K562 (cell line): ENCODE results near the gene CAMK1D. TPM values are rescaled to one million over a fixed set of nuclear protein-coding genes. Genes with fewer than 3 reads are reported as not detected.

ENCODE experiments used
- ATAC-seq: fragments of 200-7000 bp; cut with Tn5 transposase; 3 replicates; pipeline ENCODE4 v1.9.1; 2020; ENCODE audit warnings: moderate library complexity
- BruUV-seq: library from RNA; stranded (reverse); fragments of 400-500 nt; replicated peaks from 2 replicates; lab custom pipeline; 2021; lab: Mats Ljungman, UMichigan
- CTCF ChIA-PET: fragments of 300-600 bp; formaldehyde crosslinking; extraction: SDS; loops from one replicate; lab custom pipeline; 2021; ENCODE audit warnings: low intra/inter-chr PET ratio; lab: Yijun Ruan, JAX
- POLR2A ChIA-PET: fragments of 300-600, 350-650 bp; sonication (Branson Sonifier 250); formaldehyde crosslinking; extraction: SDS; loops from one replicate; lab custom pipeline; 2021; ENCODE audit warnings: antibody characterized with exemption, inconsistent platforms; lab: Yijun Ruan, JAX
- DNase-seq, 4 experiments: peaks; one replicate each; pipeline versions ENCODE4 v3.0.0 to v3.0.0-alpha.2; 2011 to 2018; ENCODE audit warnings: low spot score in 3 of 4, mixed read lengths in 3 of 4; ENCODE audit errors: extremely low read depth in 1 of 4
- FAIRE-seq: peaks from 2 replicates; lab custom pipeline; 2011; peaks lifted over from hg19 to GRCh38; lab: Jason Lieb, UNC
- H2AFZ ChIP-seq: 2 replicates; pipeline ENCODE4 v1.6.0; 2011; ENCODE audit warnings: low read depth, low read length, control low read depth, inconsistent platforms
- H3K27ac ChIP-seq: fragments of 200-600 bp; 3 replicates; pipeline ENCODE4 v1.8.0; 2011; ENCODE audit warnings: low read depth, mild to moderate bottlenecking, control low read depth, inconsistent platforms, low read length, moderate library complexity, mixed read lengths; ENCODE audit errors: extremely low read depth
- H3K27me3 ChIP-seq, 2 experiments: fragments of 300-600 bp in 1 of 2; 2 replicates in 1 of 2; 3 replicates in 1 of 2; pipeline versions ENCODE4 v1.6.0 to v1.8.0; 2011; ENCODE audit warnings: inconsistent platforms in 2 of 2, low read length in 2 of 2, mild to moderate bottlenecking in 1 of 2, mixed read lengths in 1 of 2, moderate library complexity in 1 of 2; ENCODE audit not compliant: control insufficient read depth in 2 of 2, insufficient read depth in 2 of 2
- H3K36me3 ChIP-seq: fragments of 300-600 bp; 3 replicates; pipeline ENCODE4 v1.8.0; 2011; ENCODE audit warnings: mild to moderate bottlenecking, low read length, inconsistent platforms; ENCODE audit not compliant: control insufficient read depth, insufficient read depth
- H3K4me1 ChIP-seq, 2 experiments: fragments of 200-600 bp in 1 of 2; replicated peaks in 1 of 2; 2 replicates in 1 of 2; 3 replicates in 1 of 2; pipeline versions ENCODE4 v1.5.1 to v1.8.0; 2011; ENCODE audit warnings: inconsistent platforms in 2 of 2, low read length in 2 of 2, mild to moderate bottlenecking in 1 of 2, mixed read lengths in 1 of 2, moderate library complexity in 1 of 2; ENCODE audit not compliant: control insufficient read depth in 2 of 2, insufficient read depth in 2 of 2
- H3K4me2 ChIP-seq: 2 replicates; pipeline ENCODE4 v1.6.1; 2011; ENCODE audit warnings: low read length, control low read depth, inconsistent platforms, mixed read lengths; ENCODE audit not compliant: insufficient read depth
- H3K4me3 ChIP-seq: fragments of 200-600 bp; sonication (generic), shearing (Covaris generic); 2 replicates; pipeline ENCODE4 v1.5.1; 2016; ENCODE audit warnings: control low read depth, inconsistent platforms
- H3K79me2 ChIP-seq: fragments of 200-600 bp; 3 replicates; pipeline ENCODE4 v1.8.0; 2011; ENCODE audit warnings: low read length, inconsistent platforms; ENCODE audit not compliant: control insufficient read depth, insufficient read depth
- H3K9ac ChIP-seq, 2 experiments: 2 replicates each; pipeline versions ENCODE4 v1.6.0 to v1.6.1; 2011; ENCODE audit warnings: low read depth in 2 of 2, low read length in 2 of 2, control low read depth in 1 of 2, inconsistent platforms in 1 of 2, mild to moderate bottlenecking in 1 of 2, mixed read lengths in 1 of 2; ENCODE audit not compliant: insufficient read depth in 1 of 2
- H3K9me1 ChIP-seq: one replicate; pipeline ENCODE4 v1.6.0; 2011; ENCODE audit warnings: inconsistent platforms, mild to moderate bottlenecking, low read length, moderate library complexity; ENCODE audit not compliant: control insufficient read depth, insufficient read depth
- H3K9me3 ChIP-seq: replicated peaks from 2 replicates; pipeline ENCODE4 v1.5.1; 2011; ENCODE audit warnings: low read depth, low read length, inconsistent platforms; ENCODE audit not compliant: control insufficient read depth, insufficient read depth
- H4K20me1 ChIP-seq: replicated peaks from 2 replicates; pipeline ENCODE4 v1.6.1; 2011; ENCODE audit warnings: low read length, inconsistent platforms, mixed read lengths; ENCODE audit not compliant: control insufficient read depth, insufficient read depth
- CBX8 ChIP-seq: fragments of 200-600 bp; sonication (generic); IDR thresholded peaks from 2 replicates; pipeline ENCODE4 v1.6.1; 2012; ENCODE audit warnings: borderline replicate concordance, mixed run types, low read depth, mild to moderate bottlenecking, moderate library complexity, mixed read lengths, low read length, control low read depth, inconsistent platforms; ENCODE audit not compliant: poor library complexity, severe bottlenecking; ENCODE audit errors: extremely low read depth
- HCFC1 ChIP-seq: IDR thresholded peaks from 2 replicates; pipeline ENCODE4 v1.6.1; 2012; ENCODE audit warnings: low read depth, low read length, improper control_type of control experiment
- HNRNPUL1 ChIP-seq: fragments of 200-400 bp; formaldehyde crosslinking; IDR thresholded peaks from 2 replicates; pipeline ENCODE4 v1.6.1; 2017; ENCODE audit warnings: low read length
- JUND ChIP-seq, 2 experiments: IDR thresholded peaks; 2 replicates in 1 of 2; 3 replicates in 1 of 2; pipeline ENCODE4 v1.6.1; 2011; ENCODE audit warnings: borderline replicate concordance in 2 of 2, low read depth in 2 of 2, low read length in 2 of 2, improper control_type of control experiment in 1 of 2, missing biosample characterization in 1 of 2, missing genetic modification characterization in 1 of 2, missing genetic modification reagents in 1 of 2
- KDM5B ChIP-seq: fragments of 200-600 bp; sonication (generic); IDR thresholded peaks from 2 replicates; pipeline ENCODE4 v1.6.1; 2012; ENCODE audit warnings: low read depth, mild to moderate bottlenecking, moderate library complexity, low read length, control low read depth, inconsistent platforms; ENCODE audit not compliant: insufficient replicate concordance
- NR2F6 ChIP-seq: fragments of 450-650 bp; formaldehyde crosslinking; IDR thresholded peaks from 2 replicates; pipeline ENCODE4 v1.4.0; 2020; ENCODE audit warnings: mild to moderate bottlenecking
- POLR3A ChIP-seq: IDR thresholded peaks from 2 replicates; pipeline ENCODE4 v1.6.1; 2011; ENCODE audit warnings: borderline replicate concordance, mild to moderate bottlenecking, moderate library complexity; ENCODE audit not compliant: insufficient read length, insufficient read depth; ENCODE audit errors: extremely low read depth
- SRSF3 ChIP-seq: fragments of 200-400 bp; formaldehyde crosslinking; IDR thresholded peaks from 2 replicates; pipeline ENCODE4 v1.6.1; 2016; ENCODE audit warnings: mild to moderate bottlenecking, low read length, moderate library complexity; ENCODE audit not compliant: insufficient read depth
- TEAD2 ChIP-seq: fragments of 450-650 bp; IDR thresholded peaks from 2 replicates; pipeline ENCODE4 v1.6.1; 2016; ENCODE audit warnings: missing genetic modification characterization, control low read depth, missing compliant biosample characterization
- ZBTB17 ChIP-seq: fragments of 450-650 bp; formaldehyde crosslinking; IDR thresholded peaks from 2 replicates; pipeline ENCODE4 v1.4.0; 2020; ENCODE audit warnings: mild to moderate bottlenecking
- ZNF224 ChIP-seq: sonication (generic); formaldehyde crosslinking; IDR thresholded peaks from 2 replicates; pipeline ENCODE4 v1.8.0; 2022; ENCODE audit warnings: mild to moderate bottlenecking, missing genetic modification reagents
- ZNF507 ChIP-seq: conservative IDR thresholded peaks from 2 replicates; pipeline ENCODE4 v1.6.1; 2017; ENCODE audit warnings: missing genetic modification characterization, missing compliant biosample characterization
- WGBS: fragments of 100-300 bp; shearing (Covaris generic); methylation state at CpG from one replicate; pipeline ENCODE4 v1.1.6; 2016; ENCODE audit warnings: low coverage, mixed read lengths; ENCODE audit not compliant: insufficient coverage; ENCODE audit errors: missing lambda C conversion rate; 5-methylcytosine and 5-hydroxymethylcytosine counted together
- in situ Hi-C: fragments of 300-500 bp; cut with MboI; formaldehyde crosslinking; loops from 4 replicates; pipeline ENCODE4 v1.15.0; 2018; ENCODE audit warnings: inconsistent platforms, mixed read lengths
- intact Hi-C: fragments of 100-400 bp; cut with micrococcal nuclease; formaldehyde crosslinking; loops from 2 replicates; pipeline ENCODE4 v1.14.2; 2022
- polyA plus RNA-seq, 8 experiments: library from polyadenylated mRNA; depleted of rRNA in 4 of 8; stranded (reverse) in 5 of 8; unstranded in 3 of 8; fragments of >200 nt; fragmentation: Nextera tagmentation in 2 of 8; fragmentation: Illumina TruSeq in 1 of 8; extraction: Ambion mirVana in 2 of 8; extraction: Trizol in 1 of 8; gene quantifications; 2 replicates each; pipeline versions ENCODE4 v1.2.1 to v1.2.3, GENCODE V29; 2011 to 2014; ENCODE audit warnings: inconsistent platforms in 1 of 8, missing spikeins in 1 of 8
- total RNA-seq, 7 experiments: library from RNA; depleted of rRNA in 6 of 7; stranded (reverse); fragments of >200 nt in 6 of 7; fragmentation: Illumina TruSeq in 2 of 7; extraction: Trizol in 2 of 7; gene quantifications; 2 replicates each; pipeline versions ENCODE4 v1.2.1 to v1.2.3, GENCODE V29; 2011 to 2021; ENCODE audit warnings: low replicate concordance in 1 of 7
- TF ChIP-seq, protein P1 (sequence below): fragments of 250-450 bp; sonication (Bioruptor Pico); IDR thresholded peaks from 2 replicates; pipeline ENCODE4 v1.4.0; 2020

CAMK1D gene
- total and polyA plus RNA-seq, 9 of the 15 experiments (the other 6 are each of a cell fraction or from before 2014, with no cell fraction given) = 0.12 to 0.24 (median 0.20) TPM; not detected in 5

DNA sequence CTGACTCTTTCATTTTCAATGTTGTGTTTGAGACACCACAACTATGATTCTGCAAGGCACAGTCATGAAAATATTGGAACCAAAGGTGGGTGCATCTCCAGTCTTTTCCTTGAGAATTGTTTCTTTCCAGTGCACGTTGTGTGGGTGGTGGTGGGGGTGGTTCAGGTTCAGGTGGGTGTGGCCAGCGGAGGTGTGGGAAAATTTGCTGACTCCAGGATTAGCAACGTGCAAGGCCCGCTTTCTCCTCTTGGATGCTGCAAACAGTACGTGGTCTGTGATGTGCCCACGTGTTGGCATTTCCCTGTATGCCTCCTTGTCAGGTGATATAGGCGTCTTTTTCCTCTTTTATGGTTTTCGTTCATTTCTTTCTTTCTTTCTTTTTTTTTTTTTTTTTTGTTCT is 59.1 kb downstream of the CAMK1D start (continued):
- TF ChIP-seq HNRNPUL1 = no peak
- TF ChIP-seq TEAD2 (tag) = no peak

DNA sequence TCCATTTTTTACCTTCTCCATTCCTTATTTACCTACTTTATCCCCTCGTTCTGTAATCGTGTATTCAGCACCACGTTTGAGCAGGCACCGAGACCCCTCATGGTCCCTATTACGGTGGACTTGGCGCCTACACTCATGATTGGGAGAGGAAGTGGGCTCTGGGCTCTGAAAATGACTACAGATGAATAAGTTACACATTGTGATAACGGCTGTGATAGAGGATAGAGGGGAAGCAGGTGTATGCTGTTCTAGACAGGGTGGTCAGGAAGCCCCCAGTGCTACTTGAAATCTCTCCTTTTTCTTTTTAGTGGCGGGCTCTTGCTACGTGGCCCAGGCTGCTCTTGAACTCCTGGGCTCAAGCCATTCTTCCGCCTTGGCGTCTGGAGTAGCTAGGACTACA is 59.8 kb downstream of the CAMK1D start:
- CTCF ChIA-PET = no interaction called here
- H3K9me3 ChIP-seq = no peaks in the 10 kb centered on the region
- H3K9ac ChIP-seq = no peak overlapping the region
- POLR2A ChIA-PET = no interaction called here
- in situ Hi-C loops (no loop called here), intact Hi-C loops (loop anchor here (10.0 kb wide), 1 partner anchor 144 kb away; no protein-coding TSS in a partner anchor)
- no peak overlapping the region for H3K4me3 ChIP-seq
- peaks cover 5% of the 10 kb centered on the region; the same call in 1 of the 2 replicates for H4K20me1 ChIP-seq
- no peaks in the 10 kb centered on the region for H3K36me3 ChIP-seq
- ATAC-seq = no peak
- 1% methylated on average over 11 of the region's 11 CpGs for WGBS
- H3K4me2 ChIP-seq = no peak overlapping the region
- H3K27ac ChIP-seq = no peak overlapping the region
- TF ChIP-seq NR2F6 (CRISPR knock-in tag) (no peak), KDM5B (no peak), SRSF3 (no peak), ZNF507 (tag) (no peak), POLR3A (no peak), ZNF224 (CRISPR knock-in tag) (no peak), JUND (IDR thresholded peaks at IDR 0.05; ENCODE audit: borderline replicate concordance, low read depth, low read length) (no peak), JUND (tag; IDR thresholded peaks at IDR 0.05; ENCODE audit: borderline replicate concordance, low read depth, low read length) (no peak), ZBTB17 (no peak), HCFC1 (no peak), CBX8 (no peak)
- TF ChIP-seq, protein P1, sequence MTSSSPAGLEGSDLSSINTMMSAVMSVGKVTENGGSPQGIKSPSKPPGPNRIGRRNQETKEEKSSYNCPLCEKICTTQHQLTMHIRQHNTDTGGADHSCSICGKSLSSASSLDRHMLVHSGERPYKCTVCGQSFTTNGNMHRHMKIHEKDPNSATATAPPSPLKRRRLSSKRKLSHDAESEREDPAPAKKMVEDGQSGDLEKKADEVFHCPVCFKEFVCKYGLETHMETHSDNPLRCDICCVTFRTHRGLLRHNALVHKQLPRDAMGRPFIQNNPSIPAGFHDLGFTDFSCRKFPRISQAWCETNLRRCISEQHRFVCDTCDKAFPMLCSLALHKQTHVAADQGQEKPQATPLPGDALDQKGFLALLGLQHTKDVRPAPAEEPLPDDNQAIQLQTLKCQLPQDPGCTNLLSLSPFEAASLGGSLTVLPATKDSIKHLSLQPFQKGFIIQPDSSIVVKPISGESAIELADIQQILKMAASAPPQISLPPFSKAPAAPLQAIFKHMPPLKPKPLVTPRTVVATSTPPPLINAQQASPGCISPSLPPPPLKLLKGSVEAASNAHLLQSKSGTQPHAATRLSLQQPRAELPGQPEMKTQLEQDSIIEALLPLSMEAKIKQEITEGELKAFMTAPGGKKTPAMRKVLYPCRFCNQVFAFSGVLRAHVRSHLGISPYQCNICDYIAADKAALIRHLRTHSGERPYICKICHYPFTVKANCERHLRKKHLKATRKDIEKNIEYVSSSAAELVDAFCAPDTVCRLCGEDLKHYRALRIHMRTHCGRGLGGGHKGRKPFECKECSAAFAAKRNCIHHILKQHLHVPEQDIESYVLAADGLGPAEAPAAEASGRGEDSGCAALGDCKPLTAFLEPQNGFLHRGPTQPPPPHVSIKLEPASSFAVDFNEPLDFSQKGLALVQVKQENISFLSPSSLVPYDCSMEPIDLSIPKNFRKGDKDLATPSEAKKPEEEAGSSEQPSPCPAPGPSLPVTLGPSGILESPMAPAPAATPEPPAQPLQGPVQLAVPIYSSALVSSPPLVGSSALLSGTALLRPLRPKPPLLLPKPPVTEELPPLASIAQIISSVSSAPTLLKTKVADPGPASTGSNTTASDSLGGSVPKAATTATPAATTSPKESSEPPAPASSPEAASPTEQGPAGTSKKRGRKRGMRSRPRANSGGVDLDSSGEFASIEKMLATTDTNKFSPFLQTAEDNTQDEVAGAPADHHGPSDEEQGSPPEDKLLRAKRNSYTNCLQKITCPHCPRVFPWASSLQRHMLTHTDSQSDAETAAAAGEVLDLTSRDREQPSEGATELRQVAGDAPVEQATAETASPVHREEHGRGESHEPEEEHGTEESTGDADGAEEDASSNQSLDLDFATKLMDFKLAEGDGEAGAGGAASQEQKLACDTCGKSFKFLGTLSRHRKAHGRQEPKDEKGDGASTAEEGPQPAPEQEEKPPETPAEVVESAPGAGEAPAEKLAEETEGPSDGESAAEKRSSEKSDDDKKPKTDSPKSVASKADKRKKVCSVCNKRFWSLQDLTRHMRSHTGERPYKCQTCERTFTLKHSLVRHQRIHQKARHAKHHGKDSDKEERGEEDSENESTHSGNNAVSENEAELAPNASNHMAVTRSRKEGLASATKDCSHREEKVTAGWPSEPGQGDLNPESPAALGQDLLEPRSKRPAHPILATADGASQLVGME (CRISPR knock-in tag) = no peak
- TF ChIP-seq, all 486 proteins: peak for 0
- Histone ChIP-seq H3K9me1 (no peaks in the 10 kb centered on the region), H3K4me1 (no peaks in the 10 kb centered on the region; a peak in 1 of 5 replicates), H2AFZ (no peak overlapping the region), H3K27me3 (peaks cover 32 to 44% of the 10 kb centered on the region in 2 experiments), H3K79me2 (no peaks in the 10 kb centered on the region)
- DNase-seq (no peak), FAIRE-seq (no peak)
- BruUV-seq = no TSS peak
